Urinary bladder (tissue), 4 donors: ENCODE data around the gene KRT13. TPM values are rescaled to one million over a fixed set of nuclear protein-coding genes. Genes with fewer than 3 reads are reported as not detected.

Source experiments
- DNase-seq: peaks from one replicate; pipeline ENCODE4 v3.0.0-alpha.2; 2015; ENCODE audit errors: extremely low spot score
- H3K27ac ChIP-seq: one replicate; pipeline ENCODE4 v1.5.1; 2013; ENCODE audit warnings: low read depth, mild to moderate bottlenecking, moderate library complexity
- H3K36me3 ChIP-seq: one replicate; pipeline ENCODE4 v1.6.1; 2013; ENCODE audit warnings: mild to moderate bottlenecking, moderate library complexity; ENCODE audit not compliant: insufficient read depth
- H3K4me1 ChIP-seq: one replicate; pipeline ENCODE4 v1.6.1; 2013; ENCODE audit warnings: mild to moderate bottlenecking, moderate library complexity; ENCODE audit not compliant: insufficient read depth
- H3K4me3 ChIP-seq: one replicate; pipeline ENCODE4 v1.5.1; 2013; ENCODE audit warnings: low read depth, low read length
- WGBS: extraction: QIAGEN DNeasy Blood & Tissue Kit; methylation state at CpG from one replicate; pipeline ENCODE4 v1.1.7; 2013; 5-methylcytosine and 5-hydroxymethylcytosine counted together
- polyA plus RNA-seq: library from polyadenylated mRNA; stranded (reverse); fragments of 200-250 nt; gene quantifications from one replicate; pipeline ENCODE4 v1.2.3, GENCODE V29; 2013
- total RNA-seq: library from RNA; depleted of rRNA; stranded (reverse); fragments of >200 nt; gene quantifications from one replicate; pipeline ENCODE4 v1.2.3, GENCODE V29; 2014
- donor health status: healthy with polysubstance abuse.
- donor health status: healthy.

The KRT13 gene
- total and polyA plus RNA-seq, 2 donors = 356 to 401 TPM

DNA sequence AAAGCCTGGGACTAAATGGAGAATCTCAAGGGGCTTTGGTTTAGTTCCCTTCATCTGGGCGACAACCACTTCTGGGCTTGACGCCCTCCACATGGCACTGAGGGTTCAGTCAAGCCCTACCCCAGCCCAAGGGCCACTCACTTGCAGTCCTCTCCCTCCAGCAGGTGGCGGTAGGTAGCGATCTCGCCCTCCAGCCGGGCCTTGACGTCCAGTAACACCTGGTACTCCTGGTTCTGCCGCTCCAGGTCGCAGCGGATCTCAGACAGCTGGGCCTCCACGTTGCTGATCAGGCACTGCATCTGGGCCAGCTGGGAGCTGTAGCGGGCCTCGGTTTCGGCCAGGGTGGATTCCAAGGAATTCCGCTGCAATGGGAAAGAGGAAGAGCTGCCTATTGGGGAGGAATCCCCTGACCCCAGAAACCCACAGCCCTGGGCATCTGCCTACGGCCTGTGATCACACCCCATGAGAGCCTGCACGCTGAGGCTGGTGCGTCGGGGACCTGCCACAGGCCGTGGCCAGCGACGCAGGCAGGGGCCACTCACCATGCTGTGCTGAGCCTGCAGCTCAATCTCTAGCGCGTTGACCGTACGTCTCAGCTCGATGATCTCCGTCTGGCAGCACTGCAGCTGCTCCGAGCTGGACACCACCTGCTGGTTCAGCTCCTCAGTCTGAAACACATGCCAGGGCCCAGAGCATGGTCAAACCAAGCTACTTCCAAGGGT, 18.4 kb downstream of the KRT13 start:
- no peaks in the 10 kb centered on the region for H3K4me1 ChIP-seq
- H3K36me3 ChIP-seq = no peaks in the 10 kb centered on the region
- WGBS = 69% methylated on average over 29 of the region's 29 CpGs
- H3K27ac ChIP-seq = no peak overlapping the region
- H3K4me3 ChIP-seq = no peak overlapping the region
- DNase-seq = no peak

- no peaks in the 10 kb centered on the region for H3K36me3 ChIP-seq
- no peaks in the 10 kb centered on the region for H3K4me1 ChIP-seq
- H3K27ac ChIP-seq = no peak overlapping the region
- WGBS = 91% methylated on average over 13 of the region's 13 CpGs
- H3K4me3 ChIP-seq = no peak overlapping the region
- DNase-seq = no peak
Observed at GRCh38 chr17:41486316-41486715, 19.1 kb downstream of the KRT13 start.

DNA sequence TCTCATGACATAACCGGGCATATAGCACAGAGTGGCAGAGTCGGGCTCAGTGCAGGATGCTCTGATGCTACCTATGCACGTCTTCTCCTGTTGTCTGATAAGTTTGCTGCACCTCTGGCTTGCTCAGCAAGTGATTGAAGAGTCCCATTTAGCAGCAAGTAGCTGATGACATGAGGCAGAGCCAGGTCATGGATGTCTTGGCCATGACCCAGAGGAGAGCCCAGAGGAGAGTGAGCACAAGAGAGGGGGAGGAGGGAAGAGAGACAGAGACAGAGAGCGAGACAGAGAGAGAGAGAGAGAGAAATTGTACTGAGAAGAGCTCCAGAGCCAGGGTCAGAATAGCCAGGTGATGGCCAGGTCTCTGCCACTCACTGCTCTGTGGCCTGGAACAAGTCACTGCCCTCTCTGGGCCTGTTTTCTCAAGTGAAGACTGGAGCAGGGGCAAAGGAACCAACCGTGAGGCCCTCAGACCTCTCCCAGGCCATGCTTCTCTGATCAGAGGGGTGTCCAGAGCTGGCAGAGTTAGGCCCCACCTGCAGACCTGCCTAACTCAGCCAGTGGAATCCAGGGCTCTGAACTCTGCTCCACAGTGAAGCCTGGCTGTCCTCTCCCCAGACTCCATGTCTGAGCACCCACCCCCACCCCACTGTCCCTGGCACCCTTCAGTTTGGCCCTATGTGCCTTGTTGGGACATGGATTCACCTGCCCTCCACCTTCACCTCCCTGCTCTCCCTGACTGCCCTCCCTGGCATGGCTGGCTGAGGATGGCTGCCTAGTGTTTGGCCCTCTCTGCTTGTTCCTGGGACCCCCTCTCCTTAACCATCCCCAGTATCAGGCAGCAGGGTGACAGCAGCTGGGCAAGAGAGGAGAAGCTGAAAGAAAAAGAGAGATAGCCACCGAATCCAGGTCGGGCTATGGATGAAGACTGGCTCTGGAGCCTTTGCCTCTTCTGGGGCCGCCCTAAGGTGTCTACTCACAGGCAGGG, 20.2 kb downstream of the KRT13 start:
- no peaks in the 10 kb centered on the region for H3K36me3 ChIP-seq
- no peak overlapping the region for H3K27ac ChIP-seq
- DNase-seq = no peak
- no peak overlapping the region for H3K4me3 ChIP-seq
- no peaks in the 10 kb centered on the region for H3K4me1 ChIP-seq
- 87% methylated on average over 8 of the region's 8 CpGs for whole genome bisulfite sequencing

- no peaks in the 10 kb centered on the region for H3K4me1 ChIP-seq
- 54% methylated on average over 7 of the region's 7 CpGs for WGBS
- no peaks in the 10 kb centered on the region for H3K36me3 ChIP-seq
- no peak overlapping the region for H3K27ac ChIP-seq
- DNase-seq = no peak
- no peak overlapping the region for H3K4me3 ChIP-seq
Observed at GRCh38 chr17:41483991-41484826, 21.2 kb downstream of the KRT13 start.

DNA sequence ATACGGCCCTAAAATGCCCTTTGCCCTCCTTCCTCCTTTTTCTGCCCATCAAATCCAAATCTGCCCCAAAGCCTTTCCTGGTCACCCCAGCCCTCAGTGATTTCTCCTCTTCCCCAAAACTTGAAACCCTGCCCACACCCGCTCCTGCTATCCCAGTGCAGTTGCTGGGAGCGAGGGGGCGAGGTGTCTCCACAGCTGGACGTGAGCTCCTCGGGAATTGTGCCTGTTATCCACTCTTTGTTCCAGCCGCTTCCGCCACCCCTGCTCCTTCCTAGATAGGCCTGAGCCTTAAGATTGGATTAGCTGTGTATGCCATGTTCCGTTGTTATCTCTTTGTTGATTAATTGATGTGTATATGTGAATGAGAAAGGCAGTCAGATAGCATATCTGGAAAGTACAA, 21.9 kb downstream of the KRT13 start:
- 39% methylated on average over 9 of the region's 9 CpGs for WGBS
- no peak overlapping the region for H3K4me3 ChIP-seq
- no peaks in the 10 kb centered on the region for H3K36me3 ChIP-seq
- no peaks in the 10 kb centered on the region for H3K4me1 ChIP-seq
- DNase-seq = no peak
- H3K27ac ChIP-seq = no peak overlapping the region

DNA sequence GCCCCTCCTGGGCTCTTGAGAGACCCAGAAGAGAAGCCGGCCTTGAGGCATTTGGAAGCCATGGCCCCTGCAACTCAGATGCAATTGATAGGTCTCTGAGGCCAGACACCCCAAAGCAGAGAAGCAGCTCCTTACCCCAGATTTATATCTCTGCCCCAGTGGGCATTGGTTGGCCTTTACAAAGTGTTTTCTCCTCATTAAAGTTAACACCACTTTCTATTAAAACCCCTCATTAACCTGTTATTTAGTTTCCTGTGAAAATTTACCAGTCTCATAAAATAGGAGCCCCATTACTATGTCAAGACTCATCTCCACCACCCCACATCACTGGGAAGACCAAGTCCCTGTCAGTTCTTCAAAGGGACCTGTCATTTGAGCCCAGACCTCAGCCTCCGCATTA, 24.4 kb downstream of the KRT13 start, which contains the start of gene KRT35:
Gene KRT35, minus strand, starts transcription at position 116 of the 400 bp plus-strand sequence. Its CDS starts 54 bp downstream, at position 62.
- DNase-seq = no peak
- H3K36me3 ChIP-seq = no peaks in the 10 kb centered on the region
- H3K27ac ChIP-seq = no peak within 1 kb of the TSS
- WGBS = 89% methylated on average over 2 of the region's 2 CpGs
- H3K4me1 ChIP-seq = no peaks in the 10 kb centered on the region
- no peak within 1 kb of the TSS for H3K4me3 ChIP-seq

- Histone ChIP-seq H3K27ac (no peak overlapping the region), H3K4me3 (no peak overlapping the region), H3K36me3 (no peaks in the 10 kb centered on the region), H3K4me1 (no peaks in the 10 kb centered on the region)
- 96% methylated on average over 10 of the region's 10 CpGs for WGBS
- no peak for DNase-seq
Observed at GRCh38 chr17:41480581-41480980, 24.8 kb downstream of the KRT13 start.

DNA sequence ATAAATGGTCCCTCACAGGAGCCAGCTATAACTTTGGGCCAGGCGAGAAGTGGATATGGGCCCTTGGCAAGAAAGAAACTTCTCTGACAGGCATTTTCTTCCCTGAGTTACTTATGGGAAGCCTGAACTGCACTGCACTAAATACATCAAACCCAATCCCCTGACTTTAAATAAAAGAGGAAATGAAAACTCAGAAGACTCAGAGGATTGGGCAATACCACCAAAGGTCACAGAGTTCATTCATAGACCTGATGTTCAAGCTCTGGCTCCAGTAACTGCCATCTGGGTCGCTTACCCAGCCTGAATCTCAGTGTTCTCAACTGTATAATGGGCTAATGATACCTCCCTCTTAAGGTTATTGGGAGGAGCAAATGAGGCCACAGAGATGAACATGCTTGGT, 25.3 kb downstream of the KRT13 start:
- Histone ChIP-seq H3K4me3 (no peak overlapping the region), H3K36me3 (no peaks in the 10 kb centered on the region), H3K4me1 (no peaks in the 10 kb centered on the region), H3K27ac (no peak overlapping the region)
- DNase-seq = no peak
- 46% methylated on average over 2 of the region's 2 CpGs for WGBS

- no peak overlapping the region for H3K4me3 ChIP-seq
- H3K36me3 ChIP-seq = no peaks in the 10 kb centered on the region
- 85% methylated on average over 8 of the region's 8 CpGs for WGBS
- H3K27ac ChIP-seq = no peak overlapping the region
- H3K4me1 ChIP-seq = no peaks in the 10 kb centered on the region
- no peak for DNase-seq
Observed at GRCh38 chr17:41478237-41478636, 27.2 kb downstream of the KRT13 start.

DNA sequence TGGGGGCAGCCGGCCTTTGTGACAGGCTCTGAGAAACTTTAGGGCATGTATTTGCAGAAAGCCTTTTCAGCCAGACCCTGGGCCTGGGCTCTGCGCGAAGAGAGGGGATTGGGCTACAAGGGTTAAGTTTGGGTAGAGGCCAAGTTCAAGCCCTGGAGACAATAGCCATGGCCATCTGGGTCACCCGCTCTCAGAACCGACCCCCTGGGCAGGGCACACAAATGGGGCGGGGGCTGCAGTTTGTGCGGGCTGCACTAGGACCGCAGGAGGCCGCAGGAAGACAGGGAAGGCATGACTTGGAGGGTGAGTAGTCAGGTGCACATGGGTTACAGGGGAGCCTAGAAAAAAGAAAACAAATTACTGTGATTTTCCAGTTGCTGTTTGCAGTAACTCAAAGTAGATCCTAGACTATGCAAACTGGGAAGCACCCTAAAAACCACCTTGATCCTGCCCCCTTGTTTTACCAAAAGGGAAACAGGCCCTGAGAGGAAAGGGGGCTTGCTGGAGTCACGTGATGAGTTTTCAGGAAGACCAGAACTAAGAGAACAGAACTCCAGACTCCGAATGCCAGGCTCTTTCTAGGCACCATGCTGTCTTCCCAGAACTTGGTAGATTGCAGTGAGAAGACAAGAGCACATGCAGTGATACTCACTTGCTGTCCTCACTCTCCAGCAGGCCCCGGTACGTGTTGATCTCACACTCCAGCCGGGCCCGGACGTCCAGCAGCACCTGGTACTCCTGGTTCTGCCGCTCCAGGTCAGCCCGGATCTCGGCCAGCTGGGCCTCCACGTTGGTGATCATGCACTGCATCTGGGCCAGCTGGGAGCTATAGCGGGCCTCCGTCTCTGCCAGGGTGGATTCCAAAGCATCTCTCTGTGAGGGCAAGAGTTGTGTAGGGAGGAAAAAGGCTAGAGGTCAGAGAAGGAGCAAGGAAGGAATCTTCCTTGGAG, 28.3 kb downstream of the KRT13 start:
- H3K4me3 ChIP-seq = no peak overlapping the region
- WGBS = 91% methylated on average over 22 of the region's 22 CpGs
- no peak for DNase-seq
- H3K36me3 ChIP-seq = no peaks in the 10 kb centered on the region
- H3K27ac ChIP-seq = no peak overlapping the region
- H3K4me1 ChIP-seq = no peaks in the 10 kb centered on the region

- Histone ChIP-seq H3K4me3 (no peak overlapping the region), H3K36me3 (no peaks in the 10 kb centered on the region), H3K4me1 (no peaks in the 10 kb centered on the region), H3K27ac (no peak overlapping the region)
- no peak for DNase-seq
- WGBS = 98% methylated on average over 4 of the region's 4 CpGs
Observed at GRCh38 chr17:41475421-41475820, 30.0 kb downstream of the KRT13 start.

DNA sequence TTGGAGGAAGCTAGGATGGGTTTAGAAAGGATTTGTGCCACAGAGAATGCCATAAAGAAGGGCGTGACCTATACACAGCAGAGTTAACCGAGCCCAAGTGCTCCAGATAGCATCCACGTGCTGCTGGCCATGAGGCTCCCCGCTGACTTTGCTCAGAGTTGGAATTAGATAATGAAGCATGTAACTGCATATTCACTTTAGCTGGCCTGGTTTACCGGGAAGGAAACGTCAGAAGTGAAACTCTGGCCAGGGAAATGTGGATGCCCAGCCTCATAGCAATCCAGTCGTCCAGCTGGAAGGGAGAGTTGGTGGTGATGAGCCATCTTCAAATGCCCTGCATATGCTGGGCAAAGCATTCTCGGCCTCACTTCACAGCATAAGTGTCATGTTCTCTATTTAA, 30.5 kb downstream of the KRT13 start:
- DNase-seq = no peak
- WGBS = 61% methylated on average over 8 of the region's 8 CpGs
- Histone ChIP-seq H3K4me1 (no peaks in the 10 kb centered on the region), H3K4me3 (no peak overlapping the region), H3K27ac (no peak overlapping the region), H3K36me3 (no peaks in the 10 kb centered on the region)
